GM20000 (cell line): ENCODE data around the gene NUCB2.
"Not testable (repeated sequence)": the region's sequence is repeated elsewhere in the genome, so short reads cannot be mapped to it uniquely, and the experiment has no call there.

Experiments
- DNase-seq: peaks from one replicate; pipeline ENCODE4 v3.0.0; 2012; ENCODE audit warnings: low spot score
- TF ChIP-seq, protein P1 (sequence below): IDR thresholded peaks from 2 replicates; pipeline ENCODE4 v1.5.1; 2012; ENCODE audit warnings: mild to moderate bottlenecking, control low read depth; ENCODE audit errors: extremely low read depth, missing control alignments

Gene NUCB2

DNA sequence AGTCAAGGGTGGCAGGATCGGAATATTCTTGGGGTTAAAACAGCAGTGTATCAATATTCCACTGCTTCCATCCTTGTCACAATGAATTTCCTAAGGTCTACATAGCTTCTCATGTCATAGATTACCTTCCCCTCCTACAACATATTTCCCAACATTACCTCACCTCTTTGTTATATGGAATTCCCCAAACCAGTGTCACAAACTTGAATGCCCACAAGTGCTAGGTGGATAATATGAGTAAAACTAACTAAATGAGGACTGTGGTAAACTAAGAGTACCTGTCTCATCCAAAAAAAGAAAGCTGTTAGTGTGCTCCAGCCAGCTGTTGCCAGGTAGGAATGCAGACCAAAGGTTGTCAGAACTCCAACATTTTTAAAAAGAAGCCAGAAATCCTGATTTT is 17.0 kb upstream of the NUCB2 start:
- TF ChIP-seq, protein P1, sequence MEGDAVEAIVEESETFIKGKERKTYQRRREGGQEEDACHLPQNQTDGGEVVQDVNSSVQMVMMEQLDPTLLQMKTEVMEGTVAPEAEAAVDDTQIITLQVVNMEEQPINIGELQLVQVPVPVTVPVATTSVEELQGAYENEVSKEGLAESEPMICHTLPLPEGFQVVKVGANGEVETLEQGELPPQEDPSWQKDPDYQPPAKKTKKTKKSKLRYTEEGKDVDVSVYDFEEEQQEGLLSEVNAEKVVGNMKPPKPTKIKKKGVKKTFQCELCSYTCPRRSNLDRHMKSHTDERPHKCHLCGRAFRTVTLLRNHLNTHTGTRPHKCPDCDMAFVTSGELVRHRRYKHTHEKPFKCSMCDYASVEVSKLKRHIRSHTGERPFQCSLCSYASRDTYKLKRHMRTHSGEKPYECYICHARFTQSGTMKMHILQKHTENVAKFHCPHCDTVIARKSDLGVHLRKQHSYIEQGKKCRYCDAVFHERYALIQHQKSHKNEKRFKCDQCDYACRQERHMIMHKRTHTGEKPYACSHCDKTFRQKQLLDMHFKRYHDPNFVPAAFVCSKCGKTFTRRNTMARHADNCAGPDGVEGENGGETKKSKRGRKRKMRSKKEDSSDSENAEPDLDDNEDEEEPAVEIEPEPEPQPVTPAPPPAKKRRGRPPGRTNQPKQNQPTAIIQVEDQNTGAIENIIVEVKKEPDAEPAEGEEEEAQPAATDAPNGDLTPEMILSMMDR = no peak
- DNase-seq = no peak

DNA sequence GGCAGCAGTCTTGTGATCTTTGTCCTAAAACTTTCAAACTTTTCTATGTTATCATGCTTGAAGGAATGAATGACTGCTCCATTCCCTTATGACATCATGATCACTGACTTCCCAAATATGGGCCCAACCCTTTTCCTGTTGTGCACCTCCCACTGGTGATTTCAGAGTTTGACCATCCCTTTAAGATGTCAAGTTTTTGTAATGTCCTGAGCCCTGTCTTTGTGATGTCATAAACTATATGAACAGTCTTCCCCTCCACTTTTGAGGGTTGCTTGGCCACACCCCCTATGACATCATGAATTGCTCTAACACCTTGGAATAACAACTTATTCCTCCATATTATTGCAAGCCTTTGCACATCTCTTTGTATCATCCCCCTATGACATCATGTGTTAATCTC is 16.5 kb upstream of the NUCB2 start:
- DNase-seq = no peak
- TF ChIP-seq, protein P1 = no peak

DNA sequence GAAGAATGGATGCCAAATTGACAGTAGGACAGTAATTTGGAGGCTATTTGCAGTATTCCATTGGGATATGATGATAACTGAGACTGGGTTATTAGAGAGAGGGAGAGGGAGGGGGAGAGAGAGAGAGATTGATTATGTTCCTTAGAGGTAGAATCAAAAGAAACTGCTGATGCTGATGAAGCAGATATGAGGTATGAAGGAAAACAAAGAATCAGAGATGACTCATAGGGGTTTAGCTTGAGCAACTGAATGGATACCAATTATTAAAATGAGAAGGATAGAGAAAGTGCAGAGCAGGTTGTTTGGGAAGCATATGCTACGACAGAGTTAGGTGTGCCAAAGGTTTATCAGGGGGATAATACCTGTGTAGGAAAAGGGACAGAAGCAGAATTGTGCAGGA is 12.8 kb upstream of the NUCB2 start:
- DNase-seq = no peak
- TF ChIP-seq, protein P1 = no peak

DNA sequence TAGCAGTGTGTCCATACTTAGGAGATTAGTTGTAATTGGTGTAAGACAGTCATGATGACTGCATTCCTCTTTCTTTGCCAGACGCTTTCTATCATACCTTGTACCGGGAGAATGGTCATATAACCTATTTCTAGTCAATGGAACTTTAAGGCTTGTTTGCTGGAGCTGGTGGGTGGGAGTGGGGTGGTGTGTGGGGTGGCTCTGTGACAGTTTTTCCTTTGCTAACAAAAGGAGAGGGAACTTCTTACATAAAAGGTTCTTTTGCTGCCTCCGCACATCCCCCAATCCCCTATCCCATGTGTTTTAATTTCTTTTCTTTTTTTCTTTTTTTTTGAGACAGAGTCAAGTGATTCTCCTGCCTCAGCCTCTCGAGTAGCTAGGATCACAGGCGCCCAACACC is 9.8 kb upstream of the NUCB2 start:
- no peak for DNase-seq
- TF ChIP-seq, protein P1 = no peak

GRCh38 chr11:17267576-17267975 is 9.0 kb upstream of the NUCB2 start:
- DNase-seq = no peak
- TF ChIP-seq, protein P1 = no peak

DNA sequence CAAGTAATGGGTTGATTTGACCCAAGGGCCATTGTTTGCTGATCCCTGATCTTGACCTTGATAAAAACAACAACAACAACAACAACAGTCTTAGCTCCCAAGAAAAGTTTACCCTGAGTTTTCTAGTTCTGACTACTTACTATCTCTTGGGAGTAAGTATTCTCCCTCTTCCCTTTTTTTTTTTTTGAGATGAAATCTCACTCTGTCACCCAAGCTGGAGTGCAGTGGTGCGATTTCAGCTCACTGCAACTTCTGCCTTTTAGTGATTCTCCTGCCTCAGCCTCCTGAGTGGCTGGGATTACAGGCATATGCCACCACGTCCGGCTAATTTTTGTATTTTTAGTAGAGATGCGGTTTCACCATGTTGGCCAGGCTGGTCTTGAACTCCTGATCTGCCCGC is 8.0 kb upstream of the NUCB2 start:
- not testable (repeated sequence) for DNase-seq

DNA sequence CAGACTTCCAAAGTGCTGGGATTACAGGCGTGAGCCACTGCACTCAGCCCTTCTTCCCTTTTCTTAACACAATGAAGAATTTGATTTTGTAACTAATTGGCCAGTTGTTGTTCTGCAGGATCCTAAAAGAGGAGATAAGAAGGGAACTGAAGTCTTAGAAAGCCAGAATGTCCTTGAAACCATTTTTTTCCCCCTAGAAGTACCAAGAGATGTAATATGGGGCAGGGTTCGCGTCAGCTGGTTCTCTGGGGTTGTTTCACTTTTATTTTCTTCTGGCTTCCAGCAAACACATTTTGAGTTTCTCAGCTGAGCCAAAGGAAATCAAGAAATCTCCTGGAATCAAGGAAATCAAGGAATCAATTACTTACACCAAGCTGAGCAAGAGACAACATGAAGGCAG is 7.6 kb upstream of the NUCB2 start:
- TF ChIP-seq, protein P1 = no peak
- DNase-seq = no peak

DNA sequence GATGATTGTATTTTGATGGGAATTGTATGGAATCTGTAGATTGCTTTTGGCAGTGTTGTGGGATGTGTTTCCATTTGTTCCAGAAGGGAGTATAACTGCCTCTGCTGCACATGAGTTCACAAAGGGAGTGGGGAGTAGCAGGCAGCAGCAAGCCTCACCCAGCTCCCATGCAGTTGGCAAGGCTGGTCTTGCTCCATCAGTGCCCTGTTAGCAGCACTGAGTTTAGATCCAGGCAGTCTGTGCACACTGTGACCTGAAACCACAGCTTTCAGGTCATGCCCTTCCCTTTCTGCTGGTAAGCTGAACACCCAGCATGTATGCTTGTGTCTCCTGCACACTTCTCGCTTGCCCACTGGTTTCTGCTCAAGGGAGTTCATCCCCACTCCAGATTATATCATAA is 3.7 kb upstream of the NUCB2 start:
- TF ChIP-seq, protein P1 = no peak

More for the DNA sequence above, 3.7 kb upstream of the NUCB2 start:
- DNase-seq = no peak
